HL-60 (cell line): ENCODE data around the gene STMP1.

Experiments
- DNase-seq, 2 experiments: peaks; one replicate each; pipeline ENCODE4 v3.0.0-alpha.2; 2010 to 2020; ENCODE audit warnings: low read depth in 1 of 2, low spot score in 1 of 2
- H3K27ac ChIP-seq: fragments of 250-450 bp; sonication (Bioruptor Pico); replicated peaks from 2 replicates; pipeline ENCODE4 v1.5.1; 2020; ENCODE audit warnings: mild to moderate bottlenecking, moderate library complexity
- H3K27me3 ChIP-seq: fragments of 250-450 bp; sonication (Bioruptor Pico); 2 replicates; pipeline ENCODE4 v1.5.1; 2021; ENCODE audit warnings: mild to moderate bottlenecking, moderate library complexity; ENCODE audit not compliant: insufficient read depth, poor library complexity, severe bottlenecking
- H3K4me3 ChIP-seq: replicated peaks from 2 replicates; pipeline ENCODE4 v1.5.1; 2011; ENCODE audit warnings: mild to moderate bottlenecking, control low read depth, low read length; ENCODE audit not compliant: insufficient read depth
- CTCF ChIP-seq: IDR thresholded peaks from one replicate; pipeline ENCODE4 v1.5.1; 2011; ENCODE audit warnings: low read length, control low read depth, inconsistent platforms; ENCODE audit not compliant: insufficient read depth
- GABPA ChIP-seq: IDR thresholded peaks from 2 replicates; pipeline ENCODE4 v1.6.1; 2012; ENCODE audit warnings: low read depth
- POLR2AphosphoS5 ChIP-seq: IDR thresholded peaks from 2 replicates; pipeline ENCODE4 v1.6.1; 2012; ENCODE audit warnings: low read depth
- REST ChIP-seq: IDR thresholded peaks from 2 replicates; pipeline ENCODE4 v1.6.1; 2012; ENCODE audit warnings: low read depth; ENCODE audit not compliant: insufficient replicate concordance
- SPI1 ChIP-seq: IDR thresholded peaks from 2 replicates; pipeline ENCODE4 v1.6.1; 2012; ENCODE audit warnings: low read depth, mild to moderate bottlenecking, borderline replicate concordance

Gene STMP1

GRCh38 chr7:135712182-135712782 is 50.0 kb downstream of the STMP1 start:
- TF ChIP-seq REST (no peak), POLR2AphosphoS5 (no peak), GABPA (no peak), CTCF (no peak), SPI1 (no peak)
- H3K27ac ChIP-seq = no peak overlapping the region
- H3K27me3 ChIP-seq = no peaks in the 10 kb centered on the region
- DNase-seq = no peak
- no peak overlapping the region for H3K4me3 ChIP-seq

GRCh38 chr7:135712796-135713195 is 50.5 kb downstream of the STMP1 start:
- TF ChIP-seq GABPA (no peak), SPI1 (no peak), POLR2AphosphoS5 (no peak), CTCF (no peak), REST (no peak)
- no peak for DNase-seq
- Histone ChIP-seq H3K4me3 (no peak overlapping the region), H3K27ac (no peak overlapping the region), H3K27me3 (no peaks in the 10 kb centered on the region)

- DNase-seq = no peak
- TF ChIP-seq REST = no peak
- no peaks in the 10 kb centered on the region for H3K27me3 ChIP-seq
- no peak overlapping the region for H3K27ac ChIP-seq
- H3K4me3 ChIP-seq = no peak overlapping the region
These were observed 51.6 kb downstream of the STMP1 start for GRCh38 chr7:135713836-135714470.
